TTC549 (cell line): Measurements from ENCODE around the gene PPA1.
"Not testable (repeated sequence)": the region's sequence is repeated elsewhere in the genome, so short reads cannot be mapped to it uniquely, and the experiment has no call there.

Source experiments
- FAIRE-seq: peaks from 2 replicates; lab custom pipeline; 2012; peaks lifted over from hg19 to GRCh38; lab: Jason Lieb, UNC

Gene PPA1

DNA sequence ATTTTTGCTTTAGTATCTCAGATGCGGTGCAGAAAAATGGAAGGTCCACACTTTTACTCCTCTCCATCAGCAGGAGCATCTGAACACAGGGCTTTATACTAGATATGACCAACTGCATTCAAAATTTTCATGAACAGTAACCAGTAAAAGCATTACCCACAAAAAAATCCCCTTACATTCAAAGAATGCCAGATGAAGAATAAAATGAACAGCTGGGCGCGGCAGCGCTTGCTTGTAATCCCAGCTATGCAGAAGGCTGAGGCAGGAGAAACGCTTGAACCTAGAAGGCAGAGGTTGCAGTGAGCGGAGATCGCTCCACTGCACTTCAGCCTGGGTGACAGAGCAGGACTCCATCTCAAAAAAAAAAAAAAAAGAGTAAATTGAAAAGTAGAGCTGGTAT is 66.0 kb downstream of the PPA1 start:
- no peak for FAIRE-seq

DNA sequence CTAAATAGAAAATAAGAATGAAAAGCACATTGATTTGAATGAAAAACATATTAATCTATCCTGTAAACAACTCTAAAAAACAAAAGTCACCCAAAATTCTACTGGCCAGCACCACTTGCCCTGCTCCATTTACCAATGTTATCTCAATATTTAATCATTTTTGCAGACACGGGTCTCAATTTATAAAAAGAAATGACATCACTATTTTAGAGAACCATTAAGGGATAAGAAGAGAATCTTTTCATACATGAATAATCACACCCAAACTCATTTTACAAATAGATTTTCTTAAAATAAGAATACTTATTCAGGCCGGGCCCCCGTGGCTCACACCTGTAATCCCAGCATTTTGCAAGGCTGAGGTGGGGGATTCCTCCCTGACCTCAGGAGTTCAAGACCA is 66.8 kb downstream of the PPA1 start:
- no peak for FAIRE-seq

DNA sequence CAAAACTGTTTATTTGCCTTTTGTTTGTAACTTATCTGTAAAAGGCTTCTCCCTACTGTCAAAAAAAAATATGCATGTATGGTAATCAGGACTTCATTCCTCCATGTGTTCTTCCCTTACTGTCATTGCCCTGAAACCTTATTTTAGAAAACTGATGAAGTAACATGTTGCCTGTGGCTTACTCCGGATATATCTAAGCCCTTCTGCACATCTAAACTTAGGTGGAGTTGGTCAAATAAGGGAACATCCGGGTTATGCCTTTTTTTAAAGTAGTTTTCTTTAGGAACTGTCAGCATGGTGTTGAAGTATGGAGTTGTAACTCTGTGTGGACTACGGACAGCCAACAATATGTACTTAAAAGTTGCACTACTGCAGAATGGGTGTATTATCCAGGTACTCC is 69.1 kb downstream of the PPA1 start:
- FAIRE-seq: no peak

DNA sequence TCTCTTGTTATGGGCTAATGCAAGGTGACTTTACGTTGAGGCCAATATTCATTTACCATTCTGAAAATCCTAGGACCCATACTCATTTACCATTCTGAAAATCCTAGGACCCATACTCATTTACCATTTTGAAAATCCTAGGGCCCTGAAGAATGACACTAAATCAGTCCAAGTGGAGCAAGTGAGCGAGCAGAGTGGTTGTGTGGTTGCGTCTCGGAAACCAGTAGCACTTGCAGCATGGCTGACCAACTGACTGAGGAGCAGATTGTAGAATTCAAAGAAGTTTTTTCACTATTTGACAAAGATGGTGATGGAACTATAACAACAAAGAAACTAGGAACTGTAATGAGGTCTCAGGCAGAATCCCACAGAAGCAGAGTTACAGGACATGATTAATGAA is 69.8 kb downstream of the PPA1 start:
- FAIRE-seq: no peak

DNA sequence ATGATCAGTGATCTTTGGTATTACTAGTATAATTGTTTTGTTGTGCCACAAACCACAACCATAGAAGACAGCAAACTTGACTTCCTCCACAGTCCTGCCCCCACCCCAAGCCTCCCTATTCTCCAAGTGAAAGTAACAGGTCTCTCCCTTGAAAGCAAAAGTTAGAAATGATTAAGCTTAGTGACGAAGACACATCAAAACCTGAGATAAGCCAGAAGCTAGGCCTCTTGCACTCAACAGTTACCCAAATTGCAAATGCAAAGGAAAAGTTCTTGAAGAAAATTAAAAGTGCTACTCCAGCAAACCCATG is 70.4 kb downstream of the PPA1 start:
- FAIRE-seq: no peak

DNA sequence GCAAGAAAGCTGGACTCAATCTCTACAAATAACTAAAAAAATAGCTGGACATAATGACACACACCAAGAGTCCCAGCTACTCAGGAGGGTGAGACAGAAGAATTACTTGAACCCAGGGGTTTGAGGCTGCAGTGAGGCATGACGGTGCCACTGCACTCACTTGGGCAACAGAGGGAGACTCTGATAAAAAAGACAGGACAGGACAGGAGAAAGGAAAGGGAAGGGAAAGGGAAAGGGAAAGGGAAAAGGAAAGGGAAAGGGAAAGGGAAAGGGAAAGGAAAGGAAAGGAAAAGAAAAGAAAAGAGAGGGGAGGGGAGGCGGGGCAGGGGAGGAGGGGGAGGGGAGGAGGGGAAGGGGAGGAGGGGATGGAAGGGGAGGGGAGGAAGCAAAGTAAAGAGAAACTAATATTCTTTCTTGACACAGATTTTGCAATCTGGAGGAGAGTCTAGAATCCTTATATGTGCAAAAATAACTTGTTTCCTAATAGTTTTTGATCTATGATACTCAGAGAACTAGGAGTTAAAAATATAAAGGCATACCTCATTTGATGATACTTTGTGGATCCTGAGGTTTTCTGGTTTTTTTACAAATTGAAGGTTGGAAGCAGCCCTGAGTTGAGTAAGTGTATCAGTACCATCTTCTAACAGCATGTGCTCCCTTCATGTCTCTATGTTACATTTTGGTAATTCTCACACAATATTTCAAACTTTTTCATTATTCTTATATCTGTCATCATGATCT is 70.9 kb downstream of the PPA1 start:
- FAIRE-seq: no peak

DNA sequence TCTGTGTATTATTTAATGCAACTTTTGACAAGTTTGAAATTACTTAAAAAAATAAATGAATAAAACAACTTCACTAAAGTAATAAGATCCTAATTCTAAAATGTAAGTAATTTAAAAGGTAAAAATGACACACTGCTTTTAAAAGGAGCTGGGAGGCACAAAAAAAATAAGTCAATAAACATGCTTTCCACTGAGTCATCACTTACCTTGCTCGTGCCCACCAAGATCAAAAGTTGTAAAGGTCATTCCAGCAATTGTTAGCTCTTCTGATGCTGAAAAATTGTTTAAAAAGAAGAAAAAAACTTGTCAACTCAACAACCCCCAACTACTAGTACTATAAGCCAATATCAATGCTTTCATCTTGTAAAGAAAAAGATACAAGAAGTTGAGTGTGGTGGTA is 72.4 kb downstream of the PPA1 start:
- FAIRE-seq: no peak

DNA sequence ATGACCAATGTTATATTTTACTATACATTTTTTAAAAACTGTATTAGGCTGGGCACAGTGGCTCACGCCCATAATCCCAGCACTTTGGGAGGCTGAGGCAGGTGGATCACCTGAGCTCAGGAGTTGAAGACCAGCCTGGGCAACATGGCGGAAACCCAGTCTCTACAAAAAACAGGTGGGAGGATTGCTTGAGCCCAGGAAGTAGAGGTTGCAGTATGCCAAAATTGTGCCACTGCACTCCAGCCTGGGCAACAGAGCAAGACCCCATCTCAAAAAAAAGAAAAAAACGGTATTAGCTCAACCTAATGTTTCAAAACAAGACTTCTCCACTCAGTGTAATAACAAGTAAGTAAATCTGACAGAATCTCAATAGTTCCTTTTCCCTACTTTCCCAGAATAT is 73.9 kb downstream of the PPA1 start:
- FAIRE-seq: not testable (repeated sequence)

DNA sequence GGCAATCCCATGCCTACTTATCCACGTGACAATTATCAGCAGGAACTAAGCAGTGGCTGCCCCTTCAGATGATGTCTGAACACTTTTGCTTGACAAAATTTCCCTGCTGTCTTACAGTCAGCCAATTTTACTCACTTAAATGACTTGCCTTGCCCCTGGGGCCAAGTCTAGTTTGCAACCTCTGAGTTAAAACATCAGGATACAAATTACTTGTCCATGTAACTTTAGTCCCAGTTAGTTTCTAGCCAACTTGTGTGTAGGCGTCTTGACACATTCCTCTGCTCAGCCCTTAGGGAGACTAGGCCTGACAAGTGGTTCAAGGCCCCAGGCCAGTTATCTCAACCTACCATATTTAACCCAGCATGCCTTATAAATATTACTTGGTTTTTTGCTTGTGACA is 75.1 kb downstream of the PPA1 start:
- FAIRE-seq: no peak

DNA sequence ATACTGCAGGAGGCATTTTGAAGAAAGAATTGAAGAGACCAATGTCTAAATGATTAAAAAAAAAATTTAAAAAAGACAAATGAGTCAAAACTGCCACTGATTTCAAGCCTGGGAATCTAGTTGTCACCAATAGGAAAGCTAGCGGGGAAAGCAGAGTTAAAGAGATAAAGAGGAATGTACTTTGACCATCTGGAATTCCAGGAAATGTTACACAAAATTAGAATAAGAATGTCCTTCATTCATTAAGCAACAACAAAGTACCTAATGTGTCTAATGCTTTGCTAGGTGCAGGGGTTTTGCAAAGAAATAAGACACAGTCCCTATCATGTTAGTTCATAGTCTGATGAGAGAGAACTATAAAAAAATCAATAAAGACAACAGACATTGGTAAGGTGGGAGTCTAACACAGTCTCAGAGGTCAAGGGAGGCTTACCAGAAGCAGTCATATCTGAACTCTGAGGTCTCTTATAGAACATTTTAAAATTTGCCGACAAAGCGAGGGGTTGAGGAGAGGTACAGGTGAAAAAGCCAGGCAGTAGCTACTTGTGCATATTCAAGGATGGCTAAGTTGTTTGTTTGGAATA is 77.9 kb downstream of the PPA1 start:
- no peak for FAIRE-seq
